ENCODE measurements around the gene ZSCAN9.

GRCh38 chr6:28250747-28251146 lies 25.7 kb downstream of the ZSCAN9 start:
- TF ChIP-seq CTCF (IDR thresholded peaks at IDR 0.05; ENCODE audit: low read depth, low read length, poor library complexity, severe bottlenecking) (no peak), EZH2phosphoT487 (IDR thresholded peaks at IDR 0.05; ENCODE audit: borderline replicate concordance, low read length) (no peak)
